ENCODE measurements around the gene ANKS1B. TPM values are rescaled to one million over a fixed set of nuclear protein-coding genes. Genes with fewer than 3 reads are reported as not detected.

The ANKS1B gene
- total and polyA plus RNA-seq, 2 of the 4 experiments (the other 2 are of a cell fraction), result 0.17 to 0.18 TPM

DNA sequence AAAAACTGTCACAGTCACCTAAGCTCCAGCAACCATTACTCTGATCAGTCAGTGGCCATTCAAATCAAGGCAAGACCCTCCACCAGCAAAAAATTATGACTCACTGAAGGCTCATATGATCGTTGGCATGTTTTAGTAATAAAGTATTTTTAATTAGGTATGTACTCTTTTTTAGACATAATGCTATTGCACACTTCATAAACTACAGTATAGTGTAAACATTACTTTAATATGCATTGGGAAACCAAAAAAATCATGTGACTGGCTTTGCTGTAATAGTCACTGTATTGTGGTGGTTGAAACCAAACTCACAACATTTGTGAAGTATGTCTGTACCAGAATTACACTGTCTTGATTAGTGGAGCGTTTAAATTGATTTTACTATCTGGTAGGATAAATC is 471.7 kb downstream of the ANKS1B start:
- dilution Hi-C loops (cut with HindIII; ENCODE audit: low sequenced_read_pairs, unreplicated experiment) (no loop called here), in situ Hi-C loops (cut with MboI; ENCODE audit: low sequenced_read_pairs) (no loop called here), intact Hi-C loops (cut with micrococcal nuclease) (no loop called here)
- no TSS peak for BruUV-seq (replicated peaks)
- ChIA-PET POLR2A (ENCODE audit: unreplicated experiment) (no interaction called here), CTCF (no interaction called here)
- Histone ChIP-seq H2BK15ac (ENCODE audit: low read depth, low read length) (no peak overlapping the region), H3K27me3 (ENCODE audit: control insufficient read depth, insufficient read depth, low read length) (no peaks in the 10 kb centered on the region), H2AK9ac (replicated peaks; ENCODE audit: low read depth, low read length, poor library complexity) (no peak overlapping the region), H3K27ac (ENCODE audit: insufficient read depth, low read length) (no peak overlapping the region), H4K20me1 (ENCODE audit: insufficient read depth, low read length) (no peaks in the 10 kb centered on the region), H3K14ac (replicated peaks; ENCODE audit: low read depth, low read length) (no peak overlapping the region), H3K18ac (ENCODE audit: low read depth, low read length) (no peak overlapping the region), H3K4me1 (ENCODE audit: control insufficient read depth, insufficient read depth, low read length) (no peaks in the 10 kb centered on the region), H3K56ac (ENCODE audit: extremely low read depth, insufficient read depth, low read length) (no peak overlapping the region), H2AK5ac (ENCODE audit: low read depth, low read length) (no peak overlapping the region), H4K91ac (ENCODE audit: insufficient read depth, low read depth, low read length) (no peak overlapping the region), H2AFZ (replicated peaks; ENCODE audit: low read length, poor library complexity) (no peak overlapping the region), H3K36me3 (ENCODE audit: control insufficient read depth, insufficient read depth, low read length) (no peaks in the 10 kb centered on the region), H3K4me2 (ENCODE audit: low read depth, low read length) (no peak overlapping the region), H3K79me1 (ENCODE audit: low read depth in 1 of 2, low read length in 2 of 2) (no peaks in the 10 kb centered on the region), H3K9me1 (ENCODE audit: insufficient read depth, low read length) (no peaks in the 10 kb centered on the region), H3K4ac (ENCODE audit: low read depth, low read length) (no peak overlapping the region), H2BK5ac (ENCODE audit: low read depth, low read length, poor library complexity, severe bottlenecking) (no peak overlapping the region), H3K9me3 (ENCODE audit: control insufficient read depth, insufficient read depth, low read length) (no peaks in the 10 kb centered on the region; the same call in 1 of the 2 replicates), H3K4me3 (ENCODE audit: insufficient read depth, low read depth, low read length) (no peak overlapping the region), H3K9ac (ENCODE audit: low read depth, low read length) (no peak overlapping the region), H2BK120ac (ENCODE audit: low read depth, low read length) (no peak overlapping the region), H4K5ac (ENCODE audit: low read depth, low read length) (no peak overlapping the region), H3K23ac (ENCODE audit: low read depth, low read length) (no peak overlapping the region), H2BK20ac (ENCODE audit: low read depth, low read length) (no peak overlapping the region), H4K8ac (ENCODE audit: low read depth in 2 of 2, low read length in 2 of 2) (no peak overlapping the region)
- DNase-seq (no peak), ATAC-seq (ENCODE audit: low read depth) (no peak)
- TF ChIP-seq POLR2A (IDR thresholded peaks at IDR 0.05; ENCODE audit: low read depth, low read length) (no peak), MXI1 (IDR thresholded peaks at IDR 0.05; ENCODE audit: borderline replicate concordance, low read depth, low read length) (no peak), MAFK (IDR thresholded peaks at IDR 0.05; ENCODE audit: low read depth, low read length) (no peak), BHLHE40 (IDR thresholded peaks at IDR 0.05; ENCODE audit: low read depth, low read length) (no peak), RFX5 (IDR thresholded peaks at IDR 0.05; ENCODE audit: low read depth, low read length) (no peak), NFE2L2 (IDR thresholded peaks at IDR 0.05; ENCODE audit: low read depth, low read length) (no peak)
- TF ChIP-seq, protein P1, sequence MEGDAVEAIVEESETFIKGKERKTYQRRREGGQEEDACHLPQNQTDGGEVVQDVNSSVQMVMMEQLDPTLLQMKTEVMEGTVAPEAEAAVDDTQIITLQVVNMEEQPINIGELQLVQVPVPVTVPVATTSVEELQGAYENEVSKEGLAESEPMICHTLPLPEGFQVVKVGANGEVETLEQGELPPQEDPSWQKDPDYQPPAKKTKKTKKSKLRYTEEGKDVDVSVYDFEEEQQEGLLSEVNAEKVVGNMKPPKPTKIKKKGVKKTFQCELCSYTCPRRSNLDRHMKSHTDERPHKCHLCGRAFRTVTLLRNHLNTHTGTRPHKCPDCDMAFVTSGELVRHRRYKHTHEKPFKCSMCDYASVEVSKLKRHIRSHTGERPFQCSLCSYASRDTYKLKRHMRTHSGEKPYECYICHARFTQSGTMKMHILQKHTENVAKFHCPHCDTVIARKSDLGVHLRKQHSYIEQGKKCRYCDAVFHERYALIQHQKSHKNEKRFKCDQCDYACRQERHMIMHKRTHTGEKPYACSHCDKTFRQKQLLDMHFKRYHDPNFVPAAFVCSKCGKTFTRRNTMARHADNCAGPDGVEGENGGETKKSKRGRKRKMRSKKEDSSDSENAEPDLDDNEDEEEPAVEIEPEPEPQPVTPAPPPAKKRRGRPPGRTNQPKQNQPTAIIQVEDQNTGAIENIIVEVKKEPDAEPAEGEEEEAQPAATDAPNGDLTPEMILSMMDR (conservative IDR thresholded peaks at IDR 0.05; ENCODE audit: low read depth, low read length), result no peak
- WGBS, 2 experiments (ENCODE audit: extremely low coverage in 2 of 2, insufficient read length in 1 of 2), result no CpG with 5 or more reads among the region's 2 CpGs

Measured in IMR-90 (cell line).